B cell (primary cell): Measurements from ENCODE around the gene SPPL3. TPM values are rescaled to one million over a fixed set of nuclear protein-coding genes. Genes with fewer than 3 reads are reported as not detected.
A peak's percentile ranks its signal among the peaks of the same experiment; 100 is the strongest.

Experiments
- ATAC-seq: fragments of 200-7000 bp; cut with Tn5 transposase; one replicate; pipeline ENCODE4 v1.10.0; 2021; ENCODE audit warnings: low read depth, mild to moderate bottlenecking, moderate number of reproducible peaks, moderate library complexity
- CTCF ChIA-PET: fragments of 350-600 bp; sonication (Branson Sonifier 250); formaldehyde crosslinking; loops from one replicate; lab custom pipeline; 2021; ENCODE audit warnings: antibody characterized with exemption, inconsistent platforms; lab: Charles Lee
- POLR2A ChIA-PET: fragments of 350-600 bp; sonication (Branson Sonifier 250); formaldehyde crosslinking; loops from one replicate; lab custom pipeline; 2021; ENCODE audit warnings: antibody characterized with exemption; lab: Charles Lee
- DNase-seq: peaks from one replicate; pipeline ENCODE4 v3.0.0; 2013
- H2AFZ ChIP-seq: 2 replicates; pipeline ENCODE4 v1.6.1; 2012; ENCODE audit warnings: mild to moderate bottlenecking, low read depth, low read length; ENCODE audit not compliant: insufficient read depth, poor library complexity, severe bottlenecking
- H3K27ac ChIP-seq, 2 donors: 1 replicate in 1 of 2; 2 replicates in 1 of 2; pipeline ENCODE4 v1.5.1; 2012 to 2013; ENCODE audit warnings: low read length in 2 of 2, mild to moderate bottlenecking in 2 of 2, moderate library complexity in 1 of 2
- H3K27me3 ChIP-seq, 4 experiments: fragments of 200-600 bp in 1 of 4; sonication (generic) in 1 of 4; replicated peaks in 1 of 4; 1 replicate in 2 of 4; 2 replicates in 2 of 4; pipeline versions ENCODE4 v1.6.1 to v1.7.0; 2013 to 2016; ENCODE audit warnings: low read length in 3 of 4, mild to moderate bottlenecking in 2 of 4, mixed read lengths in 1 of 4, moderate library complexity in 1 of 4; ENCODE audit not compliant: insufficient read depth in 4 of 4, control insufficient read depth in 3 of 4; ENCODE audit errors: control extremely low read depth in 1 of 4
- H3K36me3 ChIP-seq, 2 experiments: replicated peaks in 1 of 2; 1 replicate in 1 of 2; 2 replicates in 1 of 2; pipeline versions ENCODE4 v1.6.1 to v1.7.1; 2013; ENCODE audit warnings: low read length in 1 of 2; ENCODE audit not compliant: insufficient read depth in 2 of 2, control insufficient read depth in 1 of 2; ENCODE audit errors: control extremely low read depth in 1 of 2, extremely low read depth in 1 of 2
- H3K4me1 ChIP-seq, 2 donors: fragments of 200-600 bp in 1 of 2; sonication (generic) in 1 of 2; 1 replicate in 1 of 2; 2 replicates in 1 of 2; pipeline versions ENCODE4 v1.5.1 to v1.6.1; 2013 to 2017; ENCODE audit warnings: low read length in 2 of 2; ENCODE audit not compliant: control insufficient read depth in 2 of 2, insufficient read depth in 2 of 2
- H3K4me2 ChIP-seq: replicated peaks from 2 replicates; pipeline ENCODE3; 2012; ENCODE audit warnings: mild to moderate bottlenecking, low read depth, low read length; ENCODE audit not compliant: poor library complexity, severe bottlenecking
- H3K4me3 ChIP-seq, 5 experiments: fragments of 200-600 bp in 1 of 5; sonication (generic) in 1 of 5; 1 replicate in 3 of 5; 2 replicates in 2 of 5; pipeline versions ENCODE4 v1.5.1 to v1.7.0; 2011 to 2016; ENCODE audit warnings: low read length in 4 of 5, mild to moderate bottlenecking in 4 of 5, low read depth in 2 of 5, control low read depth in 1 of 5, moderate library complexity in 1 of 5; ENCODE audit not compliant: insufficient read depth in 1 of 5; ENCODE audit errors: control extremely low read depth in 1 of 5, extremely low read depth in 1 of 5
- H3K79me2 ChIP-seq: fragments of 200-600 bp; sonication (generic); one replicate; pipeline ENCODE4 v1.6.0; 2016; ENCODE audit warnings: low read length; ENCODE audit not compliant: control insufficient read depth, insufficient read depth
- H3K9ac ChIP-seq: fragments of 200-600 bp; sonication (generic); 2 replicates; pipeline ENCODE4 v1.6.1; 2017; ENCODE audit warnings: mild to moderate bottlenecking, low read length, moderate library complexity
- H3K9me3 ChIP-seq, 3 donors: one replicate each; pipeline versions ENCODE4 v1.6.1 to v1.7.1; 2013; ENCODE audit warnings: low read length in 2 of 3; ENCODE audit not compliant: control insufficient read depth in 2 of 3, insufficient read depth in 1 of 3; ENCODE audit errors: control extremely low read depth in 1 of 3
- H4K20me1 ChIP-seq: 2 replicates; pipeline ENCODE4 v1.6.0; 2012; ENCODE audit warnings: mild to moderate bottlenecking, low read length; ENCODE audit not compliant: insufficient read depth, control insufficient read depth, poor library complexity, severe bottlenecking
- H3K27ac Mint-ChIP-seq: one replicate; pipeline ENCODE4 v1.8.0; 2021; ENCODE audit warnings: mixed read lengths
- H3K27me3 Mint-ChIP-seq: one replicate; pipeline ENCODE4 v1.8.0; 2021; ENCODE audit warnings: mixed read lengths
- H3K4me1 Mint-ChIP-seq: one replicate; pipeline ENCODE4 v1.8.0; 2021; ENCODE audit warnings: mixed read lengths
- H3K4me3 Mint-ChIP-seq: one replicate; pipeline ENCODE4 v1.8.0; 2021; ENCODE audit warnings: mixed read lengths
- H3K9me3 Mint-ChIP-seq: one replicate; pipeline ENCODE4 v1.8.0; 2022; ENCODE audit warnings: mixed read lengths; ENCODE audit not compliant: insufficient read depth
- CTCF ChIP-seq: fragments of 200-600 bp; IDR thresholded peaks from one replicate; pipeline ENCODE4 v1.8.0; 2022; ENCODE audit warnings: antibody characterized with exemption, mild to moderate bottlenecking
- EZH2 ChIP-seq: IDR thresholded peaks from 2 replicates; pipeline ENCODE4 v1.6.1; 2012; ENCODE audit warnings: borderline replicate concordance, low read depth, mild to moderate bottlenecking, moderate library complexity, low read length; ENCODE audit not compliant: insufficient read depth, poor library complexity, severe bottlenecking
- WGBS: methylation state at CpG from one replicate; pipeline ENCODE4 v1.1.5; 2013; ENCODE audit warnings: missing lambda C conversion rate; ENCODE audit not compliant: insufficient coverage; 5-methylcytosine and 5-hydroxymethylcytosine counted together
- intact Hi-C: fragments of 100-400 bp; cut with micrococcal nuclease; formaldehyde crosslinking; loops from one replicate; pipeline ENCODE4 v1.10.0; 2022
- polyA plus RNA-seq: library from polyadenylated mRNA; depleted of rRNA; stranded (reverse); fragments of >200 nt; gene quantifications from 2 replicates; pipeline ENCODE4 v1.2.3, GENCODE V29; 2012
- total RNA-seq, 2 donors: library from RNA; stranded (reverse); fragments of 120-200 nt in 1 of 2; gene quantifications; 1 replicate in 1 of 2; 2 replicates in 1 of 2; pipeline versions ENCODE4 v1.2.3 to v1.2.4, GENCODE V29; 2013 to 2022

The SPPL3 gene
- total and polyA plus RNA-seq, 2 donors (not counting 1 experiment from before 2014, with no cell fraction given): 12.3 to 43.6 TPM

- WGBS: 98% methylated on average over 9 of the region's 9 CpGs
- intact Hi-C loops: loop anchor here (5.0 kb wide), 1 partner anchor 175 kb away; the partner anchor contains the start of gene SPPL3
- Histone ChIP-seq H2AFZ (no peak overlapping the region), H3K4me3 (no peak overlapping the region), H3K79me2 (peaks cover 7% of the 10 kb centered on the region), H3K4me2 (no peak overlapping the region), H3K4me1 (peaks cover 20% of the 10 kb centered on the region in 2 donors), H3K36me3 (peaks cover 0 to 5% of the 10 kb centered on the region in 2 experiments), H4K20me1 (peaks cover 28% of the 10 kb centered on the region), H3K9me3 (no peaks in the 10 kb centered on the region), H3K27ac (no peak overlapping the region), H3K9ac (no peak overlapping the region), H3K27me3 (no peaks in the 10 kb centered on the region)
- ATAC-seq: no peak
- POLR2A ChIA-PET: no interaction called here
- no peak for TF ChIP-seq CTCF
- TF ChIP-seq EZH2: no peak
- DNase-seq: no peak
- Mint-ChIP-seq H3K4me3 (peak overlapping the region; percentile 90), H3K9me3 (no peaks in the 10 kb centered on the region), H3K4me1 (peaks cover 23% of the 10 kb centered on the region), H3K27me3 (no peaks in the 10 kb centered on the region), H3K27ac (no peak overlapping the region)
- CTCF ChIA-PET: no interaction called here
These were observed 177.2 kb downstream of the SPPL3 start for GRCh38 chr12:120726961-120727360.

GRCh38 chr12:120726510-120726793, 177.7 kb downstream of the SPPL3 start:
- peak overlapping the region; percentile 15 for H3K27ac Mint-ChIP-seq
- no peak overlapping the region for H3K27ac ChIP-seq
- POLR2A ChIA-PET: no interaction called here

More at GRCh38 chr12:120726510-120726793, 177.7 kb downstream of the SPPL3 start:
- Histone ChIP-seq H3K36me3 (peaks cover 0 to 5% of the 10 kb centered on the region in 2 experiments), H3K4me3 (no peak overlapping the region), H3K4me1 (peaks cover 25% of the 10 kb centered on the region in 2 donors), H3K9ac (no peak overlapping the region), H2AFZ (no peak overlapping the region), H3K4me2 (peak overlapping the region; percentile 92), H4K20me1 (peaks cover 34% of the 10 kb centered on the region), H3K9me3 (no peaks in the 10 kb centered on the region), H3K79me2 (peaks cover 7% of the 10 kb centered on the region), H3K27me3 (no peaks in the 10 kb centered on the region)
- H3K4me1 Mint-ChIP-seq: peaks cover 28% of the 10 kb centered on the region
- DNase-seq (no peak), ATAC-seq (no peak)
- CTCF ChIA-PET: no interaction called here
- H3K4me3 Mint-ChIP-seq: peak overlapping the region; percentile 90
- H3K27me3 Mint-ChIP-seq: no peaks in the 10 kb centered on the region
- TF ChIP-seq EZH2: no peak
- TF ChIP-seq CTCF: no peak
- WGBS: 96% methylated on average over 8 of the region's 9 CpGs
- H3K9me3 Mint-ChIP-seq: no peaks in the 10 kb centered on the region
- intact Hi-C loops: loop anchor here (5.0 kb wide), 1 partner anchor 176 kb away; the partner anchor contains the start of gene SPPL3
